HG03354 (cell line): ENCODE data around the gene KCNV2.

Source experiments
- ATAC-seq: cut with Tn5 transposase; IDR thresholded peaks from one replicate; pipeline ENCODE4 v1.9.1; 2021; ENCODE audit warnings: mild to moderate bottlenecking; ENCODE audit not compliant: unreplicated experiment, poor library complexity, severe bottlenecking

KCNV2 gene

GRCh38 chr9:2718001-2718697, 839 bp downstream of the KCNV2 start:
- no peak for ATAC-seq

GRCh38 chr9:2718698-2719033, 1.4 kb downstream of the KCNV2 start:
- ATAC-seq: no peak

GRCh38 chr9:2720179-2720654, 2.9 kb downstream of the KCNV2 start:
- no peak for ATAC-seq

DNA sequence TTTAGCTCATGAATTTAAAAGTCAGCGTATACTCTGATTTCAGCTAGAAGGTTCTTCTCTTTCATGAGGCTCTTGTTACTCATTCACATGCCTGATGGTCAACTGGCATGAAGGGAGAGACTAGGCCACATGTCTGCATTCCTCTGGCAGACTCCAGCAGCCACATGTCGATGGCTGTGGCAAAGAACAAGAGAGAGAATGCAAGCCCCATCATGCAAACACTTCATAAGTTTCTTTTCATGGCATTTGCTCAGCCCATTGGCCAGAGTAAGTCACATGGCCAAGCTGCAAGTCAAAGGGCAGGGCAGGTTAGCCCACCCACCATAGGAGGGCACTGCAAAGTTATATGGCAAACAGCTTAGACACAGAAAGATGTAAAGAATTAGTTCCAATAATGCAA, 5.4 kb downstream of the KCNV2 start:
- ATAC-seq: peak; percentile 55

DNA sequence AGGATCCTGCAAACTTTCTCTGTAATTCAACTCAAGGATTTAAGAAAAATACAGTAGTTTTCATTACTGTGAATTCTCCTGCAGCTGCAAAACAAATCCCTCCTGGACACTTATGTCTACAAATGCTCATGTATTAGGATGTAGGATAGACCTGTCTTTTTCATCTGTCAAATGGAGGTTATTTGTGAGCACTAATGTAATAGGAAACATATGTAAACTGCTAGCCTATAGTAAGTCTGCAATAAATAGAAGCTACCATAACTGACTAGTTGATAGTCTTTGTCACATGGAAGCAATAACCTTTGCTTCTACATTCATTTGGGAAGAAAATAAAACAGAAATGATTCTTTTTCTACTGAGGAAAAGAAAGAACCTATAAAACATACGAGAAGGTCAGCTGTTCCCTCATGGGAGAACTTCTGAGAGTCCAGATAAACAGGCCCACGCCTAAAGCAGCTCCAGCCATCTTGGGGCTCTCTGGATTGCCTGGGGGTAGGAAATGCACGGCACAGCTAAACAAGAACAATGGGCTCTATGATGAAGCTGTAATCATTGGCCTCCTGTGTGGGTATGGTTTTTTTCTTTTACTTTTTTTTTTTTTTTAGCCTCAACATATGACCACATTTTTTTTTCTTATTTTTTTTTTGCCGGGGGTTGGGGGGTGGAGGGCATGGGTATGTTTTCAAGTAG, 6.2 kb downstream of the KCNV2 start:
- no peak for ATAC-seq

DNA sequence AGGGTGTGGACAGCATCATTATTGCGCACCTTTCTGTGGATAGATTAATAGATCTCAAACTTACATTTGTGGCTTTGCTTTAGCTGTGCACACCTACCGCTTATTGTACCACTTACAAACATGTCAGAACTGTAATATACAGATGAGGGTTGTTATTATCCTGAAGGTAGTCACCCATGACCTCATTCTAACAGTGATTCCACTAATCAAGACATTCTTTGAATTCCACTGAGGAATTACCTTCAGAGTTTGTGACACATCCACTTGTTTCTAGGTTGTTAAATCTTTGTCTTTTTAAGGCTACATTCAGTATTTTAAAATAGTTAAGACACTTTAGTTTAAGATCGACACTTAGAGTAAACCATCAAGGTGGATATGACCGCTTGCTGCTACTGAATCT, 7.8 kb downstream of the KCNV2 start:
- no peak for ATAC-seq

DNA sequence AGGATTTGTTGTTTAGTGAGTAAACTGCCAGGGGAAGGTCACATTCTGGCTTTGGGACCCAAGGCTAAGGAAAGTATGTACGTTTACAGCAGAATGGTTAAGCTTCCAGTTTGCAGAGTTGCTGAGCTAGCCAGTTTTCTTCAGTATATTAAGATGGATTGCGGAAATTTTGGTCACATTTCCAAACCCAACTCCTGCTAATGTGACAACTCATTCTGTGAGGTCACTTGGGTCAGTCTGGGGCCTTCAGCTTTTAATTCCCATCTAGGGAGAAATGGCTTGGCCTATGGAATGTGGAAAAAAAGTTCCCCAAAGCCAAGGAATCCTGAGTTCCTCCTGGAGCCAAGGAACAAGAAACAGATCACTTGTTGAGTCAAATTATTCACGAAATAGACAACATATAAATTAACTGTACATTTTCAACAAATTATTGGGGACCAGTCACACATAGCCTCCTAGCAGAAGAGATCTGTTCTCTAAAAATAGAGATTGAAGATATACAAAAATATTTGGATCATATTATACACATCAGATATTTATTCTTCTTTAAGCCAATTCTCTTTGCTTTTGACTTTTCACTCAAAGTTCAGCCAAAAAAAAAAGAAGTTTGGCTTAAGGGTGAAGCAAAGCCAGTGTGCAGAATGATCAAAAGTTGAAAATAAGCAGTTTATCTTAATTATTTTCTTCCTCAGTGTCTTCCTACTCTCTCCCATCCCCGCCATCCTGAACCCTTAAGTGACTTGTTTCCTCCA, 8.8 kb downstream of the KCNV2 start:
- no peak for ATAC-seq

- ATAC-seq: no peak
Measured at GRCh38 chr9:2726650-2727340, 9.5 kb downstream of the KCNV2 start.

DNA sequence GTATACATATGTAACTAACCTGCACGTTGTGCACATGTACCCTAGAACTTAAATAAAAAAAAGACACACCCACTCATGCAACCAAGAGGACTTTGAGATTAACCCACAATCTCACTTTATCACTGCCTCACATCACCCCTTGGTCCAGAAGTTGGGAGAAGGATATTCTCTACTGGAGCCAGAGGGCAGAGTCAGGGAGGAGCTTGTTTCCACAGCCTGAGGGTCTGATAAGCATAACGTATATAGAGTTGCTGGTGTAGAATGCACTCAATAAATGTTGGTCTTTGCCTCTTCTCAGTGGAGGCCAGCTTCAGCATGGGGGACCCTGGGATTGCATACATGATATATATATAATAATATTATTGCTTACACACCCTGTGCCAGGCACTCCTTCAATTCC, 10.1 kb downstream of the KCNV2 start:
- ATAC-seq: no peak

DNA sequence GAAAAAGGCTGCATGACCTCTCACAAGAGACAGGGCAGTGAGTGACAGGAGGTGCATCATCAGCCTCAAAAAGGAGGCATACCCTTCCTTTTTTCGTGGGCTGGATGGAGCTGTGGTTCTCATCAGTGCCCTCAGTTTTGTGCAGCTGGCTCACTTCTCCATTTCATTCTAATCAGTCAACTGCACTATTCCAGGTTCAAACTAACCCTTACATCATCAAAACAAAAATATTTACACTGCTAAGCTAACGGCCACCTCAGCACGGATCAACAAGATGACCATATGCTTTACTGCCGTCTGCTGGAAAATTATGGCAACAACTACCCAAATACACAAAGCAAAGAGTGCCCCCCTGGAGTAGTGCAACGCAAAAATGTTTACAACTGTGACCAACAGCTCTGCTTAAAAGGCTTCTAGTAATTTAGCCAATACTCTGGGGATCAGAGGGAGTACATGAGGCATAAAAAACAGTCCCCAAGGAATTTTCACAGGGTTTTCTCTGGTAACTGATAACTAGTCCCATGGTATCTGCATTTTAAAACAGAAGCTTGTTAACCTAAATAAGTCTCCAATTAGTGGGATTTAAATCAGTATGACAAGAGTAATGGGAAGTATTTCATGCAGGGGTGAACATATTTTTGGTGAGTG, 10.8 kb downstream of the KCNV2 start:
- peak; percentile 86 for ATAC-seq

GRCh38 chr9:2729003-2729402, 11.7 kb downstream of the KCNV2 start:
- ATAC-seq: no peak

GRCh38 chr9:2729721-2730120, 12.4 kb downstream of the KCNV2 start:
- ATAC-seq: no peak

GRCh38 chr9:2730971-2731370, 13.7 kb downstream of the KCNV2 start:
- ATAC-seq: no peak

DNA sequence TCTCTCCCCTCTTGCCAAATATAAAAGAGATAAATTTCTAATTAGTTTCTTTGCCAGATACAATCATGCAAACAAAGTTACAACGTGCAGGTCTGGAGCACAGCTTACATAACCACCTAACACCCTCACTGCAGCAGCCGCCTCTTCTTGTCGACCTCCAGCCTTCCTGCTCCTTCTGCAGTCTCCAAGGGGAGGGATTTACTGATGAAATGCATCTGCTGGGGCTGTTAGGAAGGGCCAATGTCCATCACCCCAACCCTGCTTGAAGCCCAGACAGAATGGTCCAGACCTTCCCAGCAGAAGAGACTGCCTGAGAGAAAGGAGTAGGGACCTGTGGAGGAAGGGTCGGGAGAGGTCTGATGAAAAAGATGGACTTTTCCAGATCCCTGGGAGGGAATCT, 15.2 kb downstream of the KCNV2 start:
- ATAC-seq: no peak

GRCh38 chr9:2740616-2741015, 23.3 kb downstream of the KCNV2 start:
- no peak for ATAC-seq

DNA sequence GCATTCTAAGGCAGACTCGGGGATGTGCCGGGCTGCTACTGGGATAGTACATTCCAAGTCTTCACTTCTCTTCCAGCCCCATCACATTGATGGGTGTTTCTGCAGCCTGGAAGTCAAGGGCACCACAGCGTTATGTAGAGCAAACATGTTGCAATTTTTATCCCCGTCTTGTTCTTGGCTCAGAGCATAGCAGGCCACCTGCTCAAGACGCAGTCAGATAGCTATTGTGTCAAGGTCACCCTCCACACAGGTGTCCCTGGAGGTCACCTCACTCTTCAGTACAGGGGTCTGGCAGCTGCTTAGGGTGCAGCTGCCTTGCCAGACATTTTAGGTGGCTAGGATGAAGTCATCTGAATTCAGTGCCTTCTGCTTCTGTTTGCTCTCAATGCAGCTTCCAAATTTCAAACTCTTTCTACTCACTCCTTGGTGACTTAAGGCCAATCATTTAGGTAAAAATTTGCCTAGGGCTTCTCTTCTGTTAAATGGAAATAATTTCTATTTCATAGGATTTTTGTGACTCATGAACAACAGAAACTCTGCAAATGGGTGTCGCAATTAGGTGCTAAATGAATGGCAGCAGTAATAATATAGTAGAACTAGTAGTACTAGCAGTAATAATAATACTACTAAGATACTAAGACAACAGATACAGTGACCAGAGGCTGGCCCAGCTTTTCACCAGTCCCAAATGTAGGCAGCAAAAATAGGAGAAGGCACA, 24.3 kb downstream of the KCNV2 start:
- no peak for ATAC-seq

DNA sequence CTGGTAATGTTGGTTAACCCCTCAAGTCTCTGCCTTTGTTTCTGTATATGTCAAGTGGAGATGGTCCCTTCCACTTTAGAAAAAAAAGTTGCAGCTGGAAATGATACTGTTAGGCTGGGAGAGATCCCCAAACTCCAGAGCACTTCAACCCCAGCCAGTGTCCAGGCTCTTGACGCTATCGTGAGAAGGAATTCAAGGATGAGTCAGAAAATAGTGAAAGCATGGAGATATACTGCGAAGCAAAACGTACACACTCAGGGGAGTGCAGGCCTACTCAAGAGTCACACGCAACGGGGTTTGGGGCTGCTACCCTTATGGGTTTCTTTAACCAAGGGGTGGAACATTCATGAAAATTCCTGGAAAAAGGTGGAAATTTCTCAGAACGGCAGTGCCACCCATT, 24.9 kb downstream of the KCNV2 start:
- no peak for ATAC-seq

DNA sequence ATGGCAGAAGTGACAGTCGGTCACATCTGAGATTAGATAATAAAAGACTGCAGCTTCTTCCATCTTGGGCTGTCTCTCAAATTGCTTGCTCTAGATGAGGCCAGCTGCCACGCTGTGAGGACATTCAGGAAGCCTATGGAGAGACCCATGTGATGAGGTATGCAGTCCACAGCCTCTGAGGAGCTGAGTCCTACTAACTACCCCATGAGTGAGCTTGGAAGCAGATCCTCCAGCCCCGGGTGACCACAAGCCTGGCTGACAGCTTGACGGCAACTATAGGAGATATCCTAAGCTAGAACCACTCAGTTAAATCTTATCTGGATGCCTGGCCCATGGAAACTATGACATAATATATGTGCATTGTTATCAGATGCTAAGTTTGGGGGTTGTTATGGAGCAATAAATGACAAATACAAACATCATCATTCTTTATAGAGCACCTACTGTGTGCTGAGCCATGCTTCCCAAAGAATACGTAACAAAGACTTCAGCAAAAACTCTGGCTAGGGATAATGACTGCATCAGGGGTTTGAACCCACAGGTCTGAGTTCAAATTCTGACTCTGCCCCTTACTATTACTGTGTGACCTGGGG, 26.7 kb downstream of the KCNV2 start:
- ATAC-seq: no peak
